Measurements from ENCODE around the gene ASIC4.

DNA sequence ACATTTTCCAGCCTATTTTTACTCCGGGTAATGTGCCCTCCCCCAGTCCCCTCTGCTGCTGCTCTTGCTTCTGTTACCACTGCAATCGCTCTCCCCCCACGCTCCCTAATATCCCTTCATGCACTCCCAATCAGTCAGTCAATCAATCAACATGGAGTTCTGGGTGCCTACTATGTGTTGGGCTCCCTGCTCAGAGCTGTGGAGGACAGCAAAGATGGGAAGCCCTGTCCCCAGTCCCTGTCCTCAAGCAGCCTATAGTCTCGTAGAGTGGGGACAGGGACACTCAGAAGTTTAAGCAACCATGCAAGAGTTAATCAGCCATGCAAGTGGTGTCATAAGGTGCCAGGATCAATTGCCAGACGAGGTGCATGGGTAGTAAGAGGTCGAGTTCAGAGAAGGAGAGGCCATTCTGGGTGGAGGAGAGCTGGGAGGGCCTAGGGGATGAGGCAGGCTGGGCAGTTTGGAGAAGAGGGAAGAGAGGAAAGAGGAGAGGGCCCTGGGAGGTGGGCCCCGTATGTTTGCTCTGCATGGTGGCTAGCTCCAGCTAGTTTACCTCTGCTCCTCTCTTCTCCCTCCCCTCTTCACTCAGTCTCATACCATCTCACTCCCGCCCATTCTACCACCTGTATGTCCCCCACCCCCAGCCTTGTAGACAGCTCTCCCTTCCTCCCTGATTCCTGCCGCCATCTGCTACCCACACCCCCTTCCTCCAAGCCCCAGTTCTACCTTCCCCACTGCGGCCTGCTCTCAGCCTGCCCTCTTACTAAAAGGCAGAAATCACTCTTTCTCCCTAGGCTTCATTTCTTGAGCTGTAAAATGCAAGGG lies 3.9 kb downstream of the ASIC4 start:
- TF ChIP-seq, protein P1, sequence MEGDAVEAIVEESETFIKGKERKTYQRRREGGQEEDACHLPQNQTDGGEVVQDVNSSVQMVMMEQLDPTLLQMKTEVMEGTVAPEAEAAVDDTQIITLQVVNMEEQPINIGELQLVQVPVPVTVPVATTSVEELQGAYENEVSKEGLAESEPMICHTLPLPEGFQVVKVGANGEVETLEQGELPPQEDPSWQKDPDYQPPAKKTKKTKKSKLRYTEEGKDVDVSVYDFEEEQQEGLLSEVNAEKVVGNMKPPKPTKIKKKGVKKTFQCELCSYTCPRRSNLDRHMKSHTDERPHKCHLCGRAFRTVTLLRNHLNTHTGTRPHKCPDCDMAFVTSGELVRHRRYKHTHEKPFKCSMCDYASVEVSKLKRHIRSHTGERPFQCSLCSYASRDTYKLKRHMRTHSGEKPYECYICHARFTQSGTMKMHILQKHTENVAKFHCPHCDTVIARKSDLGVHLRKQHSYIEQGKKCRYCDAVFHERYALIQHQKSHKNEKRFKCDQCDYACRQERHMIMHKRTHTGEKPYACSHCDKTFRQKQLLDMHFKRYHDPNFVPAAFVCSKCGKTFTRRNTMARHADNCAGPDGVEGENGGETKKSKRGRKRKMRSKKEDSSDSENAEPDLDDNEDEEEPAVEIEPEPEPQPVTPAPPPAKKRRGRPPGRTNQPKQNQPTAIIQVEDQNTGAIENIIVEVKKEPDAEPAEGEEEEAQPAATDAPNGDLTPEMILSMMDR (conservative IDR thresholded peaks at IDR 0.05; ENCODE audit: low read depth, low read length) = no peak
- no peak for TF ChIP-seq POLR2A (IDR thresholded peaks at IDR 0.05; ENCODE audit: low read depth, low read length)
- no peak for TF ChIP-seq BHLHE40 (IDR thresholded peaks at IDR 0.05; ENCODE audit: low read depth, low read length)
- TF ChIP-seq MXI1 (IDR thresholded peaks at IDR 0.05; ENCODE audit: borderline replicate concordance, low read depth, low read length) = no peak
- TF ChIP-seq NFE2L2 (IDR thresholded peaks at IDR 0.05; ENCODE audit: low read depth, low read length) = no peak
- TF ChIP-seq USF2 (IDR thresholded peaks at IDR 0.05; ENCODE audit: low read depth, low read length) = no peak
- TF ChIP-seq RCOR1 (IDR thresholded peaks at IDR 0.05; ENCODE audit: insufficient replicate concordance, low read length) = no peak
- no peak for TF ChIP-seq CEBPB (IDR thresholded peaks at IDR 0.05; ENCODE audit: low read depth, low read length)
- TF ChIP-seq RAD21 (IDR thresholded peaks at IDR 0.05; ENCODE audit: low read length) = no peak
